ENCODE results near the gene RILP.

RILP gene

GRCh38 chr17:1627982-1628855, 21.4 kb downstream of the RILP start, which contains the start of gene SLC43A2:
Gene SLC43A2 (minus strand): TSS chr17:1628834. CDS start chr17:1627874, 960 bp downstream.
- peak; percentile 68 for DNase-seq

- no peak for DNase-seq
These were observed 22.3 kb downstream of the RILP start for GRCh38 chr17:1627182-1627981.

- DNase-seq = no peak
These were observed 23.3 kb downstream of the RILP start for GRCh38 chr17:1626333-1626732.

GRCh38 chr17:1625581-1625980, 24.1 kb downstream of the RILP start:
- no peak for DNase-seq

GRCh38 chr17:1625053-1625452, 24.6 kb downstream of the RILP start:
- DNase-seq = no peak

- no peak for DNase-seq
These were observed 25.0 kb downstream of the RILP start for GRCh38 chr17:1624650-1625049.

- no peak for DNase-seq
These were observed 26.5 kb downstream of the RILP start for GRCh38 chr17:1623057-1623630.

- no peak for DNase-seq
These were observed 28.3 kb downstream of the RILP start for GRCh38 chr17:1621273-1621954.

GRCh38 chr17:1620486-1620885, 29.2 kb downstream of the RILP start:
- DNase-seq = no peak

- DNase-seq = no peak
These were observed 32.0 kb downstream of the RILP start for GRCh38 chr17:1617620-1618174.

GRCh38 chr17:1616101-1616500, 33.6 kb downstream of the RILP start:
- no peak for DNase-seq

- DNase-seq = no peak
These were observed 37.3 kb downstream of the RILP start for GRCh38 chr17:1612400-1612799.

- no peak for DNase-seq
These were observed 38.0 kb downstream of the RILP start for GRCh38 chr17:1611715-1612114.

GRCh38 chr17:1608676-1609075, 41.0 kb downstream of the RILP start:
- DNase-seq = no peak

- DNase-seq = no peak
These were observed 41.7 kb downstream of the RILP start for GRCh38 chr17:1607971-1608320.

- DNase-seq = no peak
These were observed 43.2 kb downstream of the RILP start for GRCh38 chr17:1606352-1606985.

- DNase-seq = no peak
These were observed 43.9 kb downstream of the RILP start for GRCh38 chr17:1605681-1606351.

- no peak for DNase-seq
These were observed 44.7 kb downstream of the RILP start for GRCh38 chr17:1604831-1605528.

GRCh38 chr17:1601571-1601970, 48.1 kb downstream of the RILP start:
- DNase-seq = no peak

GRCh38 chr17:1598399-1599095, 51.1 kb downstream of the RILP start:
- DNase-seq = no peak
